ENCODE results near the gene CPED1.
A peak's percentile ranks its signal among the peaks of the same experiment; 100 is the strongest.
"Not testable (repeated sequence)": the region's sequence is repeated elsewhere in the genome, so short reads cannot be mapped to it uniquely, and the experiment has no call there.

Gene CPED1

GRCh38 chr7:120981888-120982615 is 6.5 kb upstream of the CPED1 start:
- no peak for DNase-seq

GRCh38 chr7:120983592-120983991 is 4.9 kb upstream of the CPED1 start:
- not testable (repeated sequence) for DNase-seq

GRCh38 chr7:120984406-120984805 is 4.1 kb upstream of the CPED1 start:
- DNase-seq, result no peak

DNA sequence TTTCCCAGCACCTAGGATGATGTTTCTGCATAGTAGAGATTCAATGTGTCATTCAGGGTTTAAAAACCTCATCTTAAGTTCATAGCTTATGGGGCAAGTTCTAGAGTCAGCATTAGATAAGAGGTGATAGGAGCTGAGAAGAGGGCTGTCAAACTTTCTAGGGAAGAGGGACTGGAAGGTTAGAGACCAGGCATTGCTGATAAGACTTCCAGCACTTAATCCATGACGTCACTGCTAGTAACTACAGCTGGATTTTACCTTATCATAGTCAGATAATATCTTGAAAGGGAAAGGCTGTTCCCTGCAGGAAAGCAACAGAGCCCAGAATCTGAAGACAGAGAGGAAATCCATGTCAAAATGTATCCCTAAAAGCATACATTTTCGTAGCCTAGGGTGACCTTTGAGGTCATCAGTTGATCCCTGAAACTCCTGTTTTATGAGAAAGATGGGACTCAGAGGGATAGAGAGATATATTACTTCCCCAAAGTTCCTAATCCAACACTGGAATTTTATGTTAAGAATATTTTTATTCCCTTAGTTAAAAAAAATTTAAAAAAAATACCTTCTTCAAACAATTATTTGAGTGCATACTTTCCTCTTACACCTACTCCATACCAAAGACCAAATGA is 3.3 kb upstream of the CPED1 start:
- no peak for DNase-seq

DNA sequence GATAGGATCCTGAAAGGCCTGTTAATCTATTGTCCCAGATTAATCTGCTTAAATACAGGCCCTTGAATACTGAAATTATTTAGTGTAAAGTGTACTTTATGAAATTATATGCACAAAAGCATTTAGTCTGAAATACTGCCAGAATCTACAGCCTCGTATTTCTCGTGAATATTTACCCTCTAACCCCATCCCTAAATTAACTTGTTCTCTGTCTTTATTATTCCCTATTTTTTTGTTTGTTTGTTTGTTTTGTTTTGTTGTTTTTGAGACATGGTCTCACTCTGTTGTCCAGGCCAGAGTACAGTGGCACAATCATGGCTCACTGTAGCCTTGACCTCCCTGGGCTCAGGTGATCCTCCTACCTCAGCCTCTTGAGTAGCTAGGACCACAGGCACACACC is 2.7 kb upstream of the CPED1 start:
- DNase-seq, result no peak

DNA sequence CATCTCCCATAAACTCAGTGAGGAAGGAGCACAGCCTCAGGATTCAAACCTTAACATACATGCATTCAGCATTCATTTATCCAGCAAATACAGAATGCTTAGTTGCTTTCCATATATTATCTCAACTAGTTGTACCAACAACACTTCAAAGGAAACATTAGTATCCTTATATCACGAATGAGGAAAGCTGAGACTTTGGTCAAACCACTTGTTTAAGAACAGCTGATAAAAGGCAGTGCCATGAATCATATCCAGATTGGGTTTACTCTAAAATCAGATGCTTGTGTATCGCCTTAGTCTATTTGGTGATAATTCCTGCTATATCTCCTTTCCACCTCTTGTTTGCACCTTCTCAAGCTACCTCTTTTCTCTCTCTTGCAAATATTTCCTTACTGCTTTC is 1.9 kb upstream of the CPED1 start:
- DNase-seq, result no peak

DNA sequence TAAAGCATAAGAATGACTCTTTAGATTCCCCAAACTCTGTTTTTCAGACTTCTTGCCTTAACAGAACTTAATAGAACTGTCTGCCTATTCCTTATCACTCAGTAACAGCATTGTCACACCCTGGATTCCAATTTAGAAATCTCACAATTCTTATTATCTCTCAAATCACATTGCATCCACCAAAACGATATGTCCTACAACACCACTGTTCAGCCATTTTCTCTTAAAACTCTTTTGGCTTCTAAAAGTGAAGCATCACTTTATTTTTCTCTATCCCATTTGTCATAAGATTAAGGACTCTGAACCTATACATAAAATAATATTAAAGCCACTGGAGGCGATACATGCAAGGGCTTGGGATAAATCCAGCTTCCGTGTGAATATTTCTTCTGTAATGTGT is 1.2 kb upstream of the CPED1 start:
- no peak for DNase-seq

DNA sequence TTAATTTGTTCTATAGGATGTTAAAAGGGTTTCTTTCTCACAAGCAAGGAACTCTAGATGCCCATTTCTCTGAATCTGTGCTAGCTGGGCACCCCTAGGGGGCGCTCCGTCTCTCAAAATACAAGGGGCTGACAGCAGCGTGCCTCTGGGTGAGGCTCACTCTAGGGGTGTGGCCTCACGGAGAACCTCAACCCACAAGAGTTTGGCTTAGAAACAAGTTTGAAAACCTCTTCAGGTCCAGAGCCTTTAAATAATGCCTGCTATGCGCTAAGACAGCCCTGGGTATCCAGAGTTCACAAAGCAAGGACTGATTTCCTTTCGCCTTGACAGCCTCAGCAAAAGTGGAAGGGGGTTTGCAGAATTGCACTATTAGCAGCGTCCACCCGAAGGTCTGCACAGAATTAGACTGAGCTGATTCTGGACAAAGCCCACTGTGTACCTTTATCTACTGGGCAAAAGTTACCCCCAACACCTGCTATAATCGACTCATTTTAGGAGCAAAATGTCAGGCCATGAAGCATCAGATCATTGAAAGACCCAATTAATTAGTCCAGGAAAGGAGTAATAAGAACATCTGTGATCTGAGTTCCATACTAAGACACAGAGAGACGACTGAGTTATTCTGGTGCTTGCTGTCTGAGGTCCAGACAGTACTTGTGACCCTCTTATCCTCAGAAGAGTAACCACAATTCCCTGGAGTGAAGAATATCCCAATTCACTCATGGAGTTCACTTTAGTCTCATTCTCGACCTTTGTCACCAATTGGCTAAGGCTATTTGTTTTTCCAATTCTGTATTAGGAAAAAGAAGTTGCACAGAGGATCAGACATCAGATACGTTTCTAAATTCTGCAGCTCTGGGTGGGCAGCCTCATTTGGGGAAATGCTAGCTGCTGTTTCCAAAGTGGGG is 574 bp upstream of the CPED1 start:
- DNase-seq, result peak; percentile 31 to 80 (median 67)

GRCh38 chr7:120989257-120990220 is 1.0 kb downstream of the CPED1 start:
- no peak for DNase-seq

DNA sequence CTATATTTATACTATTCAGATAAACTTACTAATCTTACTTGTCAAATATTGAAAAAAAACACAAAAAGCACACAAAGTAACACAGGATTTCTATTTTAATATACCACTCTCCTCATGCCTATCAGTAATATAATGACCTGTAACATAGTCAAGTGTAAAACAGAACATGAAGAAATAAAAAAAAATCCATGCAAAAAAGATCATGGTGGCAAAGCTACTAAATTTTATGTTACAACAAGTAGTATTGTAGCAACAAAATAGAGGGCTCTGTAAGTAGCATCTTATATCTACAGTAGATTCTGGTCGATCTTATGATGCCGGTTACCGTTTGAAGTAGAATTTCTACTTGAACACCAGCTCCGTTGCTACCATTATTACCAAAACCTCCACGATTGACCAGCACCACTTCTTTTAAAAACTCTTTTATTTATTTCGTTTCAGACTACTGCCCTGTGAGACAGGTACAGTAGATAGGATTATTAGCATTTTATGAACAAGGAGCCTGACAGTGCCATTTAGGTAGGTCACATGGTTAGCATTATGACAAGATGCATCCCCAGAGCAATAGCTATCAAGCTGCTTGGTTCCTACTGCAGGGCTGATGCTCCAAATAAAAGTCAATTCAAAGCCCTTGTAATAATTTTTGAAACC is 2.1 kb downstream of the CPED1 start:
- no peak for DNase-seq

GRCh38 chr7:120991161-120991560 is 2.6 kb downstream of the CPED1 start:
- no peak for DNase-seq

- DNase-seq, result no peak
Observed at GRCh38 chr7:120991581-120991980, 3.1 kb downstream of the CPED1 start.

DNA sequence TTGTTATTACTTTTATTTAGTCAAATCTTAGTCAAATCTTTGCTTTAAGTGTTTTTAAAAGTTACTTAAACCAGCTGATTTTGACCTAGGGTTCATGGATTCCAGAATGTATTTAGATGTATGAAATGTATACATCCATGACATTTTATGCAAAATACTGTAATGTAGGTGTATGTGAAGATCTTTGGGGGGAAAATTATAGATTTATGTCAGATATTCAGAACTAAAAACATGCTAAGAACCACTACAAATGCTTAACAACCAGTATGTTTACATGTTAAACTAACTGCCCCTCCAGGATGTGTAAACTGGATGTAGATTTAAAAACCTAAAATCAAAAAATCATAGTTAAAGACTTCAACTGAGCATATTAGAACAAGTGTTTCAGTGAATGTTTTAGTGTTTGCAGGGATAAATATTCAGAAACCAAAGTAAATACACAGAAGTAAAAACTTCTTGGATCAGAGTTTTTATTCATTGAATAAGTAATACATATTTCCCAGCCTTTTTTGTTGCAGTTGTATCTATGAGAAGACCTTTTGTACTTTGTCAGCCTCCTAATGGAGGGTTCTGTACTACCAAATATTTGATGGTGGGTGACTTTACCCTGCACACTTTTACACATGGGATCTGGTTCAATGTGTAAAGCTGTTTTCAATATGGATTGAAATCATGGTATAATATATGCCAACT is 3.9 kb downstream of the CPED1 start:
- DNase-seq, result no peak

DNA sequence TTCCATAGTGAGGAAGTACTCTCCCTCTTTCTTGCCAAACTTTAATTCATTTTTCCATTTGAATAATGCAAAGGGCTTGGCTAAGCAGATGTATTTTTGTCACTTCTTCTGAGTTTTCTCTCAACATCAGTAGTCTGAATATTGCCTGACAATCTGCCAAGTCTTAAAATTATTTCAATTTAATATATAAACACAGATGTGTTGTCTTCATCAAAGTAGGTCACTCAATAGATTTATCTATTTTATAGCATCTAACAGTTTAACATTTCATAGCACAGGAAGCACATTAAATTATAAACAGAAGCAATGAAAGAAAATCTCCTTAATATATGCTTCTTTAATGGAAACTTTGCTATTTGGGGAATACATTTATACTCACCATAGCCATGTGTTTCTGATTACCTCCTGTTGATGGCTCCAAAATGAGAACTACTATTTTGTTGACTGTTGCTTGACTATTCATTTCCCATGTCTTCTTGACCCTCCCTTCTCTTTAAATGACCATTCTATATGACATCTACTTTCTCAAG is 4.5 kb downstream of the CPED1 start:
- DNase-seq, result no peak

- no peak for DNase-seq
Observed at GRCh38 chr7:120993553-120994191, 5.2 kb downstream of the CPED1 start.

DNA sequence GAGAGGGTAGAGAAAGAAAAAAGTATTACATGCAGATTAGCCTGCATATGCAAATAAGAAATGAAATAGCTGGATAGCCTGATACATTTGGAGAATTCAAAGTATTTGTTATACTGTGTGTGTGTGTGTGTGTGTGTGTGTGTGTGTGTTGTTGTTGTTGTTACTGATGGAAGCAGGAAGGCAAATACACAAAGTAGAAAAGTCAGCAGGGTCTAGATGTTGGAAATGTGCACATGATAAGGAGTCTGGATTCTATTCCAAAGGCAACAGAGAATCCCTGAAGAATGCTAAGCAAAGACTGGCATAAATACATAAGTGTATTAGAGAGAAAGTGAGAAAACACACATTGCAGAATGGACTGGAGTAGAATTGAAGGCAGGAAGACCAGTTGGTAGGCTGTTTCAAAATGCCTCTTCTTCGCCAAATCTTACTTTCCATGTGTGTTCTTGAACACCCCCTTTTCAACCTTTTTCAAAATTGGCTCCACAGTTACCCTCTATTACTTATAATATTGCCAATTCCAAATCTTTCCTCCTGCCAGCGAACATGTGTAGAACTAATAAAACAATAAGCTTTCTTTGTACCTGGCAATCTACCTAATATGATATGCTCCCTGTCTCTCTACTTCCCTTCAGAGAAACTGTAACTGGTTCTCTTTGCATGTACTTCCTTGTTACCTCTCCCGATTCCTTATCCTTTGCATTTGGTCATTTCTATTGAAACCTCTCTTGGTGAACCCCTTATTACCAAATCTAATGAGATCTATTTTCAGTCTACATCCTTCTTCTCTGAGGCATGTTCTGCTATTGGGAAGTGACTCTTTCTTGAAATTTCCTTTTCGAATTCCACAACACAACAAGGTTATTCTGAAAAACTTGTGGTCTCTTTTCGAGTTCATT is 6.2 kb downstream of the CPED1 start:
- DNase-seq, result no peak

- DNase-seq, result no peak
Observed at GRCh38 chr7:120995654-120996053, 7.1 kb downstream of the CPED1 start.

DNA sequence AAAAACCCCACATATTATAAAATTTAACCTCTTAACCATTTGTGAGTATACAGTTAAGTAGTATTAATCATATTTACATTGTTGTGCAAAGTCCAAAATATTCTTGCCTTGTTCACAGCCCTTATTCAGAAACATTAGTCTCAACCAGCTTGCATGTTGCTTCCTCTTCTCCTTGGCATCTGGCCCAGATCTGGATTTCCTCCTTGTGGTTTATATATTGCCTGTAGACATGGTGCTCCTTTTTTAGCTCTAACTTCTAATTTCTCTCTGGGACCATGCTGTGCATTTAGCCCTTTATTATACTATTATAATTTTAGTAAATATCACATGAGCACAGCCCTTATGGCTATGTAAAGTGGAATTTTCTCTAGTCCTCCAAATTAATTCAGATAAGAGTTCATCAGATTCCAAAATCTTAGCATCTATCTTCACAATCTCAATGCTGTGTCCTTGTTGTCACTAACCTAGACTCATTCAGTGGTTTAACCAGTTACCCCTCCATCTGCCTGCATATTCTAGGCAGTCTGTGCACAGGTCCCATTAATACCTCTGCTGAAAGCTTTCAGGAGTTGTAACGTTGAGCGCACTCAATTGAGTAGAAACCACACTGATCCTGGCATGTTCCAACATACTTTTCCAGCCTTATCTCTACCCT is 7.9 kb downstream of the CPED1 start:
- DNase-seq, result peak in 1 of 4 experiments; percentile 19

DNA sequence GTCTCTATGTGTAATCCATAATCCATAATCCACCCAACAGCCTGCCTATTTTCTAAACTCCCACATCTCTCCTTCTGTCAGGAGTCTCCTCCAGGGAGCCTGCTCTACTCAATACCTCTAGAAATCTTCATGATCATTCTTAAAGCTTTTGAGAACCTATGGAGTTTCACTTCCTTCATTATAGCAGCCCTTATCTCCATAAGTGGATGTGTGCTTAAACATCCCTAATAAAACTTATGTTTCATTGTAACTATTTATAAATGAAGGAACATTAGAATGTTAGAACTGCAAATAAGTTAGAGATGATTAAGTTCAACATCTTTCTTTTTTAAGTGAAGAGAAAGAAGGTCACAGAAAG is 8.5 kb downstream of the CPED1 start:
- DNase-seq, result no peak
